ENCODE data around the gene BCDIN3D. TPM values are rescaled to one million over a fixed set of nuclear protein-coding genes. Genes with fewer than 3 reads are reported as not detected.

Gene BCDIN3D
- total and polyA plus RNA-seq, 2 donors (not counting 3 experiments of a cell fraction or from before 2014, with no cell fraction given): 1.8 to 3.1 TPM

DNA sequence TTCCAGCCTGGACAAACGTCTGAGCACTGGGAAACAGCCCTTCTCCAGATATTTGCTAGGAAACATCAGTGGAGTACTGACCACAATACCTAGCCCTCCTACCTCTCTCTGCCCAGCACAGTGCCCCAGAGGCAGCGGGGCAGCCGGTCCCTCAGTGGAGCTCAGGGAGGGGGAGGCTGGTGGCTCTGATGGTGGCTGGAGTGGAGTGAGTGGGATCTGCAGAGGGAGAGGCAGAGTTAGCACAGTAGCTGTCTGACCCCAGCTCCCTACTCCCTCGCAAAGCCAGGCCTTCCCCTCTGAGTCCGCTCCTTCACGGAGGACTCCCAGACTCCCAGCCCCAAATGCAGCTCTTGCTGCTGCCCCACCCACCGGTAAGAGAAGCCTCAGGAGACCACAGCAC, 44.7 kb downstream of the BCDIN3D start:
- H3K9ac ChIP-seq (replicated peaks; ENCODE audit: extremely low read depth, insufficient read depth, low read length): no peak overlapping the region
- dilution Hi-C loops (cut with MboI; ENCODE audit: extremely low pct_ligation_motif_present, low sequenced_read_pairs): no loop called here
- no peaks in the 10 kb centered on the region for H3K79me2 ChIP-seq (ENCODE audit: control insufficient read depth, insufficient read depth, low read length)
- no peaks in the 10 kb centered on the region for H3K4me1 ChIP-seq (ENCODE audit: control insufficient read depth, extremely low read depth, insufficient read depth, low read length)
- intact Hi-C loops (cut with micrococcal nuclease): no loop called here
- H3K9me3 ChIP-seq (replicated peaks; ENCODE audit: control insufficient read depth, insufficient read depth, low read length): no peaks in the 10 kb centered on the region
- TF ChIP-seq GATA2 (IDR thresholded peaks at IDR 0.05; ENCODE audit: insufficient read depth, insufficient read length, low read depth, low read length) (no peak), MAX (IDR thresholded peaks at IDR 0.05; ENCODE audit: insufficient read depth, insufficient read length) (no peak), CTCF (IDR thresholded peaks at IDR 0.05; ENCODE audit: extremely low read depth in 1 of 2, insufficient read depth in 1 of 2, low read depth in 1 of 2, low read length in 2 of 2) (no peak), FOS (IDR thresholded peaks at IDR 0.05; ENCODE audit: borderline replicate concordance, insufficient read depth, low read length) (no peak), POLR2A (IDR thresholded peaks at IDR 0.05; ENCODE audit: low read depth, low read length) (no peak), POLR2AphosphoS5 (IDR thresholded peaks at IDR 0.05; ENCODE audit: insufficient read depth, low read depth, low read length) (no peak), MYC (IDR thresholded peaks at IDR 0.05; ENCODE audit: low read depth, low read length) (no peak), JUN (IDR thresholded peaks at IDR 0.05; ENCODE audit: borderline replicate concordance, insufficient read depth, insufficient read length, low read depth) (no peak), EZH2 (IDR thresholded peaks at IDR 0.05; ENCODE audit: borderline replicate concordance, low read depth, low read length, severe bottlenecking) (no peak)
- H4K20me1 ChIP-seq (replicated peaks; ENCODE audit: control insufficient read depth, extremely low read depth, insufficient read depth, low read length): no peaks in the 10 kb centered on the region
- no peak overlapping the region for H2AFZ ChIP-seq (ENCODE audit: low read depth, low read length)
- FAIRE-seq (no peak), DNase-seq (ENCODE audit: low read depth, low spot score) (no peak)
- H3K27me3 ChIP-seq (ENCODE audit: control insufficient read depth in 2 of 2, insufficient read depth in 2 of 2, low read length in 2 of 2): no peaks in the 10 kb centered on the region
- H3K4me3 ChIP-seq (replicated peaks in 1 of 3; ENCODE audit: insufficient read depth in 1 of 3, low read depth in 1 of 3, low read length in 3 of 3): no peak overlapping the region
- H3K4me2 ChIP-seq (ENCODE audit: insufficient read depth, low read length): no peak overlapping the region
- peaks cover 11 to 58% of the 10 kb centered on the region in 2 experiments for H3K36me3 ChIP-seq (ENCODE audit: control insufficient read depth in 2 of 2, extremely low read depth in 1 of 2, insufficient read depth in 2 of 2, low read length in 2 of 2)
- BruUV-seq (replicated peaks): no TSS peak
- H3K27ac ChIP-seq (ENCODE audit: insufficient read depth, low read depth, low read length): no peak overlapping the region
- H3K9me1 ChIP-seq (replicated peaks; ENCODE audit: control insufficient read depth, extremely low read depth, insufficient read depth, low read length): no peaks in the 10 kb centered on the region
- CTCF ChIA-PET: interaction anchor here (0.8 to 5.7 kb wide), 3 partner anchors 13 to 41 kb away, joined by 3 to 25 read pairs (median 4); no protein-coding TSS in a partner anchor
- POLR2A ChIA-PET: interaction anchor here (0.7 kb wide), 1 partner anchor 30 kb away, joined by 3 read pairs; the partner anchor contains the start of gene NCKAP5L
